Chondrocyte (in vitro differentiated cells): Measurements from ENCODE around the gene RBM28. TPM values are rescaled to one million over a fixed set of nuclear protein-coding genes. Genes with fewer than 3 reads are reported as not detected.

Source experiments
- DNase-seq: peaks from one replicate; pipeline ENCODE4 v3.0.0; 2021; ENCODE audit warnings: mixed read lengths, low spot score
- H3K27ac Mint-ChIP-seq: one replicate; pipeline ENCODE4 v1.8.0; 2021; ENCODE audit warnings: mild to moderate bottlenecking, moderate library complexity, mixed read lengths; ENCODE audit not compliant: unreplicated experiment
- H3K27me3 Mint-ChIP-seq: 2 replicates; pipeline ENCODE4 v1.8.0; 2021; ENCODE audit warnings: low read depth, mixed read lengths
- H3K36me3 Mint-ChIP-seq: 2 replicates; pipeline ENCODE4 v1.8.0; 2021; ENCODE audit warnings: low read depth, mixed read lengths
- H3K4me1 Mint-ChIP-seq: 2 replicates; pipeline ENCODE4 v1.8.0; 2021; ENCODE audit warnings: low read depth, mild to moderate bottlenecking, mixed read lengths
- H3K4me3 Mint-ChIP-seq: one replicate; pipeline ENCODE4 v1.8.0; 2021; ENCODE audit warnings: mild to moderate bottlenecking, moderate library complexity, mixed read lengths; ENCODE audit not compliant: unreplicated experiment
- H3K9me3 Mint-ChIP-seq: 2 replicates; pipeline ENCODE4 v1.8.0; 2021; ENCODE audit warnings: low read depth, mixed read lengths
- CTCF ChIP-seq: fragments of 200-600 bp; sonication (generic); IDR thresholded peaks from 2 replicates; pipeline ENCODE4 v1.5.0; 2021; ENCODE audit warnings: antibody characterized with exemption, mild to moderate bottlenecking, moderate library complexity
- total RNA-seq: library from RNA; stranded (reverse); gene quantifications from 3 replicates; pipeline ENCODE4 v1.2.1, GENCODE V29; 2021

The RBM28 gene
- total RNA-seq, 1 donor from 2014 or later, result 35.2 TPM

- no peak overlapping the region for H3K27ac Mint-ChIP-seq
- peaks cover 8% of the 10 kb centered on the region for H3K4me1 Mint-ChIP-seq
- H3K9me3 Mint-ChIP-seq, result no peaks in the 10 kb centered on the region
- no peak for TF ChIP-seq CTCF
- H3K27me3 Mint-ChIP-seq, result peaks cover 14% of the 10 kb centered on the region
- no peak overlapping the region for H3K4me3 Mint-ChIP-seq
- peaks cover 4% of the 10 kb centered on the region for H3K36me3 Mint-ChIP-seq
- peak; percentile 19 for DNase-seq
Observed at GRCh38 chr7:128255271-128255670, 88.4 kb downstream of the RBM28 start.

GRCh38 chr7:128254470-128254869 is 89.2 kb downstream of the RBM28 start:
- Mint-ChIP-seq H3K9me3 (no peaks in the 10 kb centered on the region), H3K36me3 (peaks cover 4% of the 10 kb centered on the region), H3K4me1 (peaks cover 6% of the 10 kb centered on the region)

GRCh38 chr7:128253701-128254100 is 90.0 kb downstream of the RBM28 start:
- Mint-ChIP-seq H3K27ac (no peak overlapping the region), H3K36me3 (peaks cover 4% of the 10 kb centered on the region), H3K27me3 (peaks cover 22% of the 10 kb centered on the region), H3K4me1 (no peaks in the 10 kb centered on the region), H3K9me3 (no peaks in the 10 kb centered on the region), H3K4me3 (no peak overlapping the region)
- no peak for TF ChIP-seq CTCF
- DNase-seq, result peak; percentile 54

More at GRCh38 chr7:128254470-128254869, 89.2 kb downstream of the RBM28 start:
- H3K4me3 Mint-ChIP-seq, result no peak overlapping the region
- no peak for TF ChIP-seq CTCF
- peaks cover 16% of the 10 kb centered on the region for H3K27me3 Mint-ChIP-seq
- peak; percentile 67 for DNase-seq
- no peak overlapping the region for H3K27ac Mint-ChIP-seq

- H3K27ac Mint-ChIP-seq, result no peak overlapping the region
- no peak for DNase-seq
- H3K4me1 Mint-ChIP-seq, result no peaks in the 10 kb centered on the region
- H3K36me3 Mint-ChIP-seq, result peaks cover 2% of the 10 kb centered on the region
- no peaks in the 10 kb centered on the region for H3K9me3 Mint-ChIP-seq
- H3K4me3 Mint-ChIP-seq, result no peak overlapping the region
- TF ChIP-seq CTCF, result no peak
- peaks cover 20% of the 10 kb centered on the region for H3K27me3 Mint-ChIP-seq
Observed at GRCh38 chr7:128251337-128251736, 92.4 kb downstream of the RBM28 start.

Other genes starting within 250 kb of the RBM28 start
- gene LEP, start 102.6 kb downstream of the RBM28 start, total RNA-seq, result not detected in 3 replicates
- gene PRRT4, start 17.8 kb upstream of the RBM28 start, total RNA-seq, result 0.42 to 1.4 TPM (median 0.46 TPM) in 3 replicates
- gene IMPDH1, start 66.1 kb upstream of the RBM28 start, total RNA-seq, result 76.4 to 99.8 TPM (median 96.9 TPM) in 3 replicates
- 11.8 to 15.8 TPM (median 14.7 TPM) in 3 replicates for gene HILPDA, start 112.0 kb upstream of the RBM28 start, total RNA-seq
- 26.3 to 35.4 TPM (median 26.3 TPM) in 3 replicates for gene METTL2B, start 132.8 kb upstream of the RBM28 start, total RNA-seq